ENCODE measurements around the gene TNNC1. TPM values are rescaled to one million over a fixed set of nuclear protein-coding genes. Genes with fewer than 3 reads are reported as not detected.
A peak's percentile ranks its signal among the peaks of the same experiment; 100 is the strongest.

TNNC1 gene
- total and polyA plus RNA-seq, 12 donors, result 6,035 to 18,066 (median 8,315) TPM

DNA sequence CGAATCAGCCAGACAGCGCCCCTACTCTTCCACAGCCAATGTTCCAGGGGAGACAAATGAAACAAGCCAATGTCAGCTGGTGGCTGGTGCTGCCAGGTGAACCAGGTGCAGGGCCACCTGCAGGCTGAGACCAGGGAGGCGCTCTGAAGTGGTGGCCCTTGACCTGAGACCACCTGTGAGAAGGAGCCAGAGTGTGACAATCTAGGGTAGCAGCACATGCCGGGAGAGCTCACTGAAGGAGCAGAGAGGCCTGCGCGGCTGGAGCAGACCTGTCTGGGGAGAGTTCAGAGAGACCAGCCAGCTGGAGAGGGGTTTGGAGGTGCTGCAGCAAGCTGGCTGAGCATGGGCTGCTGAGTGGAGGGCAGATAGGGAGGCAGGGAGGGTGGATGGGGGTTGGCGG is 40.6 kb upstream of the TNNC1 start:
- Histone ChIP-seq H3K27me3 (no peaks in the 10 kb centered on the region), H3K9me3 (no peaks in the 10 kb centered on the region), H3K4me3 (peak overlapping the region in 2 of 10 donors; percentile 58 to 61), H3K4me1 (peaks cover 6 to 99% (median 60%) of the 10 kb centered on the region in 9 donors), H3K36me3 (peaks cover 0 to 44% (median 31%) of the 10 kb centered on the region in 9 donors), H3K27ac (peak overlapping the region in 7 of 10 donors; percentile 81 to 95 (median 87))
- intact Hi-C loops (cut with DNase I), result loop anchor here in 3 of 10 donors (5.0 kb wide), 3 partner anchors 33 to 43 kb away; partner anchors contain the start of genes NT5DC2 (in 1 of the 3) and UQCC5 (in 1 of the 3)
- DNase-seq (no peak), ATAC-seq (no peak)
- 79% methylated on average over 7 of the region's 7 CpGs for WGBS, 2 donors
- TF ChIP-seq, protein P1, sequence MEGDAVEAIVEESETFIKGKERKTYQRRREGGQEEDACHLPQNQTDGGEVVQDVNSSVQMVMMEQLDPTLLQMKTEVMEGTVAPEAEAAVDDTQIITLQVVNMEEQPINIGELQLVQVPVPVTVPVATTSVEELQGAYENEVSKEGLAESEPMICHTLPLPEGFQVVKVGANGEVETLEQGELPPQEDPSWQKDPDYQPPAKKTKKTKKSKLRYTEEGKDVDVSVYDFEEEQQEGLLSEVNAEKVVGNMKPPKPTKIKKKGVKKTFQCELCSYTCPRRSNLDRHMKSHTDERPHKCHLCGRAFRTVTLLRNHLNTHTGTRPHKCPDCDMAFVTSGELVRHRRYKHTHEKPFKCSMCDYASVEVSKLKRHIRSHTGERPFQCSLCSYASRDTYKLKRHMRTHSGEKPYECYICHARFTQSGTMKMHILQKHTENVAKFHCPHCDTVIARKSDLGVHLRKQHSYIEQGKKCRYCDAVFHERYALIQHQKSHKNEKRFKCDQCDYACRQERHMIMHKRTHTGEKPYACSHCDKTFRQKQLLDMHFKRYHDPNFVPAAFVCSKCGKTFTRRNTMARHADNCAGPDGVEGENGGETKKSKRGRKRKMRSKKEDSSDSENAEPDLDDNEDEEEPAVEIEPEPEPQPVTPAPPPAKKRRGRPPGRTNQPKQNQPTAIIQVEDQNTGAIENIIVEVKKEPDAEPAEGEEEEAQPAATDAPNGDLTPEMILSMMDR (IDR thresholded peaks at IDR 0.05), result no peak

DNA sequence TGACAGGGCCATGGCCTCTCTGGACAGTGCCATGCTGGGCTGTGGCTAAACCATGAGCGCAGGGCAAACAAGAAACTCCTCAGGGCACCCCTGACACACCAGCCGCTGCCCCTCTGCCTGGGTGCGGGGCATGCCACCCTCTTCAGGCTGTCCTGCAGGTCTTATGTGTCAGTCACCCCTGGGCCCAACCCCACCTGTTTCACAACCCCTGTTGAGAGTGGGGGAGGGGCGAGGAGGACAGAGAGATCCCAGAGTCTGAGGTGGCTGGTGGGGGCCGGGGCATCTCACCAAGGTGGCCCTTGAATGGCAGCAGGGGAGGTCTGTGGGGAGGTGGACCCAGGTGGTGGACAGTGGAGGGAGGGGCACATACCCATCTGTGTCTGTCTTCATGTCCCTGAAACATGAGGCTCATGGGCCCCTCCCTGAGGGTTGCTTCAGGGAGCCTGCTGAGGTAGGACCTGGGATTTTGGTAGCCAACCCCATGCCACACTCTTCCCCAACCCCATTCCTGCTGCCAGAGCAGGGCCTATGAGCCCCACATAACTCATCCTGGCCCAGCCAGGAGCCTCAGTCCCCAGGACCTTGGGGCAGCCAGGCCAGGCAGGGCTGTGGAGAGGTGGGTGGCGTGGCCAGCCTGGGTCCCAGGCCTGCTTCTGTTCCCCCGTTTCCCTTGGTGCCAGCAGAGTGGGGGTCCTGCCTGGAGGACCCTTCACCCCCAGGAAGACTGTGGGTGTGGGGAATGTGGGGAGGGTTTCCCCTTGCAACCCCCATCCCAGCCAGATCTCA is 39.6 kb upstream of the TNNC1 start:
- intact Hi-C loops (cut with DNase I), result loop anchor here in 3 of 10 donors (5.0 kb wide), 3 partner anchors 34 to 44 kb away; partner anchors contain the start of genes NT5DC2 (in 1 of the 3) and UQCC5 (in 1 of the 3)
- Histone ChIP-seq H3K4me3 (no peak overlapping the region), H3K36me3 (peaks cover 0 to 55% (median 40%) of the 10 kb centered on the region in 9 donors), H3K27me3 (no peaks in the 10 kb centered on the region), H3K27ac (peak overlapping the region in 1 of 10 donors; percentile 95), H3K9me3 (no peaks in the 10 kb centered on the region), H3K4me1 (peaks cover 6 to 91% (median 69%) of the 10 kb centered on the region in 9 donors)
- TF ChIP-seq, protein P1 (IDR thresholded peaks at IDR 0.05), result no peak
- DNase-seq (no peak), ATAC-seq (no peak)
- WGBS, 2 donors, result 93 to 96% methylated on average over 7 of the region's 7 CpGs

DNA sequence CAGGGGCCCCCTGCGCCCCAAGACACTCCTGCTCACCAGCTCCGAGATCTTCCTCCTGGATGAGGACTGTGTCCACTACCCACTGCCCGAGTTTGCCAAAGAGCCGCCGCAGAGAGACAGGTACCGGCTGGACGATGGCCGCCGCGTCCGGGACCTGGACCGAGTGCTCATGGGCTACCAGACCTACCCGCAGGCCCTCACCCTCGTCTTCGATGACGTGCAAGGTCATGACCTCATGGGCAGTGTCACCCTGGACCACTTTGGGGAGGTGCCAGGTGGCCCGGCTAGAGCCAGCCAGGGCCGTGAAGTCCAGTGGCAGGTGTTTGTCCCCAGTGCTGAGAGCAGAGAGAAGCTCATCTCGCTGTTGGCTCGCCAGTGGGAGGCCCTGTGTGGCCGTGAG is 38.2 kb upstream of the TNNC1 start:
- no peak for DNase-seq
- peaks cover 0 to 67% (median 54%) of the 10 kb centered on the region in 9 donors for H3K36me3 ChIP-seq
- no peaks in the 10 kb centered on the region for H3K27me3 ChIP-seq
- H3K27ac ChIP-seq, result peak overlapping the region in 6 of 10 donors; percentile 54 to 90 (median 76)
- H3K4me1 ChIP-seq, result peaks cover 6 to 81% (median 69%) of the 10 kb centered on the region in 9 donors
- no peak for ATAC-seq
- TF ChIP-seq, protein P1 (IDR thresholded peaks at IDR 0.05), result no peak
- H3K9me3 ChIP-seq, result no peaks in the 10 kb centered on the region
- 93% methylated on average over 21 of the region's 21 CpGs for WGBS, 2 donors
- intact Hi-C loops (cut with DNase I), result loop anchor here in 3 of 10 donors (5.0 kb wide), 3 partner anchors 35 to 45 kb away; partner anchors contain the start of genes NT5DC2 (in 1 of the 3) and UQCC5 (in 1 of the 3)
- no peak overlapping the region for H3K4me3 ChIP-seq

DNA sequence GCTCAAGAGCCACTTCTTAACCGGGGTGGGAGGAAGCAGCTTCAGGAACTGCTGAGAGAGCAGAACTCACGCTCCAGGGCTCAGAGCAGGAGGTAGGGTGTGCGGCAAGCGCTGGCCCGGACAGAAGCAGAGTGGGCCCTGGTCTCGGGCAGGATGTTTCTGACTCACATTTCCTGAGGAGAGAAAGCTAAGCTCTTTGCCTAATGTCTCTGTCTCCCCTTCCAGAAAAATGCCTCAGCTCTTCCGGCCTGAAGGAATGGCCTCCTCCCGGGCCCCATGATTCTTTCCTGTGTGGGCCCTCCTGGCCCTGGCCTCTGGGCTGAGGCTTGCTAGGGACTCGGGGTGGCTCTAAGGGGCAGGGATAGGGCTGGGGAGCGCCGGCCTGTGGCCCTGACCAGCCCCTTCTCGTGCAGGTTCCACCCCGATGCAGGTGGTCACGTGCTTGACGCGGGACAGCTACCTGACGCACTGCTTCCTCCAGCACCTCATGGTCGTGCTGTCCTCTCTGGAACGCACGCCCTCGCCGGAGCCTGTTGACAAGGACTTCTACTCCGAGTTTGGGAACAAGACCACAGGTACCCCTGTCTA is 37.2 kb upstream of the TNNC1 start:
- intact Hi-C loops (cut with DNase I), result loop anchor here in 3 of 10 donors (5.0 kb wide), 3 partner anchors 36 to 46 kb away; partner anchors contain the start of genes NT5DC2 (in 1 of the 3) and UQCC5 (in 1 of the 3)

More for the DNA sequence above, 37.2 kb upstream of the TNNC1 start:
- Histone ChIP-seq H3K36me3 (peaks cover 0 to 78% (median 64%) of the 10 kb centered on the region in 9 donors), H3K9me3 (no peaks in the 10 kb centered on the region), H3K4me3 (no peak overlapping the region), H3K27ac (peak overlapping the region; percentile 35 to 90 (median 72)), H3K27me3 (no peaks in the 10 kb centered on the region), H3K4me1 (peaks cover 6 to 72% (median 62%) of the 10 kb centered on the region in 9 donors)
- peak; percentile 50 to 56 for DNase-seq
- ATAC-seq, result peak; percentile 31 to 74 (median 58)
- WGBS, 2 donors, result 63 to 73% methylated on average over 23 of the region's 23 CpGs
- TF ChIP-seq, protein P1 (IDR thresholded peaks at IDR 0.05), result no peak

All from heart right ventricle (tissue), 16 donors.